K562 (cell line): ENCODE results near the gene GABARAP. TPM values are rescaled to one million over a fixed set of nuclear protein-coding genes. Genes with fewer than 3 reads are reported as not detected.

Source experiments
- ATAC-seq: fragments of 200-7000 bp; cut with Tn5 transposase; 3 replicates; pipeline ENCODE4 v1.9.1; 2020; ENCODE audit warnings: moderate library complexity
- BruUV-seq: library from RNA; stranded (reverse); fragments of 400-500 nt; replicated peaks from 2 replicates; lab custom pipeline; 2021; lab: Mats Ljungman, UMichigan
- CTCF ChIA-PET: fragments of 300-600 bp; formaldehyde crosslinking; extraction: SDS; loops from one replicate; lab custom pipeline; 2021; ENCODE audit warnings: low intra/inter-chr PET ratio; lab: Yijun Ruan, JAX
- POLR2A ChIA-PET: fragments of 300-600, 350-650 bp; sonication (Branson Sonifier 250); formaldehyde crosslinking; extraction: SDS; loops from one replicate; lab custom pipeline; 2021; ENCODE audit warnings: antibody characterized with exemption, inconsistent platforms; lab: Yijun Ruan, JAX
- DNase-seq, 4 experiments: peaks; one replicate each; pipeline versions ENCODE4 v3.0.0 to v3.0.0-alpha.2; 2011 to 2018; ENCODE audit warnings: low spot score in 3 of 4, mixed read lengths in 3 of 4; ENCODE audit errors: extremely low read depth in 1 of 4
- FAIRE-seq: peaks from 2 replicates; lab custom pipeline; 2011; peaks lifted over from hg19 to GRCh38; lab: Jason Lieb, UNC
- H2AFZ ChIP-seq: 2 replicates; pipeline ENCODE4 v1.6.0; 2011; ENCODE audit warnings: low read depth, low read length, control low read depth, inconsistent platforms
- H3K27ac ChIP-seq: fragments of 200-600 bp; 3 replicates; pipeline ENCODE4 v1.8.0; 2011; ENCODE audit warnings: low read depth, mild to moderate bottlenecking, control low read depth, inconsistent platforms, low read length, moderate library complexity, mixed read lengths; ENCODE audit errors: extremely low read depth
- H3K27me3 ChIP-seq, 2 experiments: fragments of 300-600 bp in 1 of 2; 2 replicates in 1 of 2; 3 replicates in 1 of 2; pipeline versions ENCODE4 v1.6.0 to v1.8.0; 2011; ENCODE audit warnings: inconsistent platforms in 2 of 2, low read length in 2 of 2, mild to moderate bottlenecking in 1 of 2, mixed read lengths in 1 of 2, moderate library complexity in 1 of 2; ENCODE audit not compliant: control insufficient read depth in 2 of 2, insufficient read depth in 2 of 2
- H3K36me3 ChIP-seq: fragments of 300-600 bp; 3 replicates; pipeline ENCODE4 v1.8.0; 2011; ENCODE audit warnings: mild to moderate bottlenecking, low read length, inconsistent platforms; ENCODE audit not compliant: control insufficient read depth, insufficient read depth
- H3K4me1 ChIP-seq, 2 experiments: fragments of 200-600 bp in 1 of 2; replicated peaks in 1 of 2; 2 replicates in 1 of 2; 3 replicates in 1 of 2; pipeline versions ENCODE4 v1.5.1 to v1.8.0; 2011; ENCODE audit warnings: inconsistent platforms in 2 of 2, low read length in 2 of 2, mild to moderate bottlenecking in 1 of 2, mixed read lengths in 1 of 2, moderate library complexity in 1 of 2; ENCODE audit not compliant: control insufficient read depth in 2 of 2, insufficient read depth in 2 of 2
- H3K4me2 ChIP-seq: 2 replicates; pipeline ENCODE4 v1.6.1; 2011; ENCODE audit warnings: low read length, control low read depth, inconsistent platforms, mixed read lengths; ENCODE audit not compliant: insufficient read depth
- H3K4me3 ChIP-seq: fragments of 200-600 bp; sonication (generic), shearing (Covaris generic); 2 replicates; pipeline ENCODE4 v1.5.1; 2016; ENCODE audit warnings: control low read depth, inconsistent platforms
- H3K79me2 ChIP-seq: fragments of 200-600 bp; 3 replicates; pipeline ENCODE4 v1.8.0; 2011; ENCODE audit warnings: low read length, inconsistent platforms; ENCODE audit not compliant: control insufficient read depth, insufficient read depth
- H3K9ac ChIP-seq, 2 experiments: 2 replicates each; pipeline versions ENCODE4 v1.6.0 to v1.6.1; 2011; ENCODE audit warnings: low read depth in 2 of 2, low read length in 2 of 2, control low read depth in 1 of 2, inconsistent platforms in 1 of 2, mild to moderate bottlenecking in 1 of 2, mixed read lengths in 1 of 2; ENCODE audit not compliant: insufficient read depth in 1 of 2
- H3K9me1 ChIP-seq: one replicate; pipeline ENCODE4 v1.6.0; 2011; ENCODE audit warnings: inconsistent platforms, mild to moderate bottlenecking, low read length, moderate library complexity; ENCODE audit not compliant: control insufficient read depth, insufficient read depth
- H3K9me3 ChIP-seq: replicated peaks from 2 replicates; pipeline ENCODE4 v1.5.1; 2011; ENCODE audit warnings: low read depth, low read length, inconsistent platforms; ENCODE audit not compliant: control insufficient read depth, insufficient read depth
- H4K20me1 ChIP-seq: replicated peaks from 2 replicates; pipeline ENCODE4 v1.6.1; 2011; ENCODE audit warnings: low read length, inconsistent platforms, mixed read lengths; ENCODE audit not compliant: control insufficient read depth, insufficient read depth
- KAT8 ChIP-seq: fragments of 450-650 bp; IDR thresholded peaks from 2 replicates; pipeline ENCODE4 v1.6.1; 2016; ENCODE audit warnings: low read depth, mild to moderate bottlenecking
- MCM7 ChIP-seq, 2 experiments: fragments of 450-650 bp; IDR thresholded peaks; 2 replicates each; pipeline ENCODE4 v1.6.1; 2016 to 2018
- MIER1 ChIP-seq: fragments of 450-650 bp; IDR thresholded peaks from 2 replicates; pipeline ENCODE4 v1.6.1; 2016; ENCODE audit warnings: antibody characterized with exemption, mild to moderate bottlenecking, low read depth
- NFATC3 ChIP-seq: fragments of 450-650 bp; IDR thresholded peaks from 2 replicates; pipeline ENCODE4 v1.6.1; 2017; ENCODE audit warnings: mild to moderate bottlenecking
- NUFIP1 ChIP-seq: fragments of 450-650 bp; IDR thresholded peaks from 2 replicates; pipeline ENCODE4 v1.6.1; 2018; ENCODE audit not compliant: partially characterized antibody
- SIX5 ChIP-seq, 2 experiments: IDR thresholded peaks; 2 replicates each; pipeline ENCODE4 v1.6.1; 2011; ENCODE audit warnings: low read length in 2 of 2, borderline replicate concordance in 1 of 2, low read depth in 1 of 2, mild to moderate bottlenecking in 1 of 2, moderate library complexity in 1 of 2; ENCODE audit not compliant: insufficient read depth in 1 of 2
- SMARCC2 ChIP-seq: fragments of 450-650 bp; IDR thresholded peaks from 2 replicates; pipeline ENCODE4 v1.6.1; 2017; ENCODE audit warnings: antibody characterized with exemption, moderate library complexity, mild to moderate bottlenecking, low read depth
- ZBTB1 ChIP-seq: sonication (generic); formaldehyde crosslinking; IDR thresholded peaks from 2 replicates; pipeline ENCODE4 v1.8.1; 2023; ENCODE audit warnings: missing genetic modification reagents, low read depth, mild to moderate bottlenecking, borderline replicate concordance
- ZC3H4 ChIP-seq: sonication (generic); formaldehyde crosslinking; IDR thresholded peaks from 2 replicates; pipeline ENCODE4 v1.9.0; 2021; ENCODE audit warnings: missing genetic modification reagents, borderline replicate concordance
- ZNF347 ChIP-seq: fragments of 450-650 bp; formaldehyde crosslinking; IDR thresholded peaks from 2 replicates; pipeline ENCODE4 v1.4.0; 2020; ENCODE audit warnings: low read depth, mild to moderate bottlenecking, moderate library complexity
- WGBS: fragments of 100-300 bp; shearing (Covaris generic); methylation state at CpG from one replicate; pipeline ENCODE4 v1.1.6; 2016; ENCODE audit warnings: low coverage, mixed read lengths; ENCODE audit not compliant: insufficient coverage; ENCODE audit errors: missing lambda C conversion rate; 5-methylcytosine and 5-hydroxymethylcytosine counted together
- in situ Hi-C: fragments of 300-500 bp; cut with MboI; formaldehyde crosslinking; loops from 4 replicates; pipeline ENCODE4 v1.15.0; 2018; ENCODE audit warnings: inconsistent platforms, mixed read lengths
- intact Hi-C: fragments of 100-400 bp; cut with micrococcal nuclease; formaldehyde crosslinking; loops from 2 replicates; pipeline ENCODE4 v1.14.2; 2022
- polyA plus RNA-seq, 8 experiments: library from polyadenylated mRNA; depleted of rRNA in 4 of 8; stranded (reverse) in 5 of 8; unstranded in 3 of 8; fragments of >200 nt; fragmentation: Nextera tagmentation in 2 of 8; fragmentation: Illumina TruSeq in 1 of 8; extraction: Ambion mirVana in 2 of 8; extraction: Trizol in 1 of 8; gene quantifications; 2 replicates each; pipeline versions ENCODE4 v1.2.1 to v1.2.3, GENCODE V29; 2011 to 2014; ENCODE audit warnings: inconsistent platforms in 1 of 8, missing spikeins in 1 of 8
- total RNA-seq, 7 experiments: library from RNA; depleted of rRNA in 6 of 7; stranded (reverse); fragments of >200 nt in 6 of 7; fragmentation: Illumina TruSeq in 2 of 7; extraction: Trizol in 2 of 7; gene quantifications; 2 replicates each; pipeline versions ENCODE4 v1.2.1 to v1.2.3, GENCODE V29; 2011 to 2021; ENCODE audit warnings: low replicate concordance in 1 of 7

The GABARAP gene
- total and polyA plus RNA-seq, 9 of the 15 experiments (the other 6 are each of a cell fraction or from before 2014, with no cell fraction given), result 47.5 to 373 (median 152) TPM

DNA sequence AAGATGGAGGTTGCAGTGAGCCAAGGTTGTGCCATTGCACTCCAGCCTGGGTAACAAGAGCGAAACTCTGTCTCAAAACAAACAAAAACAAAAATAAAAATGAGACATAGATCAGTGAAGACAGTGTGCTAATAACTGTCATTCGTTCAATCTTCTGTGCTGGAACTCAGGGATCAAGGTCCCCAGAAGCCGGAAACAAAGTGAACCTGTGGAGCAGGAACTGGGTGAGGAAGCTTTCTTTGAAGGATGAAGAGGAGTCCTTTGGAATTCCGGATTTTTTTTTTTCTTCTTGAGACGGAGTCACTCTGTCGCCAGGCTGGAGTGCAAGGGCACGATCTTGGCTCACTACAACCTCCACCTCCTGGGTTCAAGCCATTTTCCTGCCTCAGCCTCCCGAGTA lies 37.2 kb upstream of the GABARAP start (continued):
- no peak for TF ChIP-seq NFATC3
- TF ChIP-seq, all 486 proteins: peak for 0

GRCh38 chr17:7266784-7267183 lies 24.5 kb upstream of the GABARAP start:
- in situ Hi-C loops, result no loop called here
- intact Hi-C loops, result no loop called here
- Histone ChIP-seq H3K27me3 (no peaks in the 10 kb centered on the region), H3K4me3 (no peak overlapping the region), H3K9me1 (no peaks in the 10 kb centered on the region), H3K79me2 (no peaks in the 10 kb centered on the region), H3K9ac (peak overlapping the region in 1 of 2 experiments; percentile 58; a peak in 1 of 4 replicates), H3K27ac (peak overlapping the region; percentile 24; the same call in 1 of the 3 replicates), H4K20me1 (no peaks in the 10 kb centered on the region), H3K4me2 (no peak overlapping the region), H2AFZ (peak overlapping the region; percentile 78), H3K9me3 (no peaks in the 10 kb centered on the region), H3K4me1 (peaks cover 10 to 23% of the 10 kb centered on the region in 2 experiments; a peak in 4 of 5 replicates), H3K36me3 (no peaks in the 10 kb centered on the region)
- DNase-seq (no peak), ATAC-seq (no peak), FAIRE-seq (no peak)
- BruUV-seq, result no TSS peak
- ChIA-PET CTCF (no interaction called here), POLR2A (interaction anchor here (0.6 to 1.2 kb wide), 3 partner anchors 15 to 419 kb away, joined by 3 read pairs; partner anchors contain the start of genes CTDNEP1 and ELP5)
- TF ChIP-seq KAT8 (no peak), MCM7 (IDR thresholded peaks at IDR 0.05) (no peak), ZC3H4 (CRISPR knock-in tag) (no peak), NUFIP1 (no peak), SIX5 (IDR thresholded peaks at IDR 0.05; ENCODE audit: borderline replicate concordance in 1 of 2, insufficient read depth in 1 of 2, low read depth in 1 of 2, low read length in 2 of 2) (no peak), MIER1 (no peak), ZNF347 (CRISPR knock-in tag) (no peak), SMARCC2 (no peak), ZBTB1 (CRISPR knock-in tag) (no peak)
- 33% methylated on average over 1 of the region's 1 CpG for WGBS
